ENCODE results near the gene RHBDL1. TPM values are rescaled to one million over a fixed set of nuclear protein-coding genes. Genes with fewer than 3 reads are reported as not detected.
A peak's percentile ranks its signal among the peaks of the same experiment; 100 is the strongest.

RHBDL1 gene
- total and polyA plus RNA-seq, 2 donors (not counting 3 experiments of a cell fraction or from before 2014, with no cell fraction given) = 1.1 to 1.8 TPM

DNA sequence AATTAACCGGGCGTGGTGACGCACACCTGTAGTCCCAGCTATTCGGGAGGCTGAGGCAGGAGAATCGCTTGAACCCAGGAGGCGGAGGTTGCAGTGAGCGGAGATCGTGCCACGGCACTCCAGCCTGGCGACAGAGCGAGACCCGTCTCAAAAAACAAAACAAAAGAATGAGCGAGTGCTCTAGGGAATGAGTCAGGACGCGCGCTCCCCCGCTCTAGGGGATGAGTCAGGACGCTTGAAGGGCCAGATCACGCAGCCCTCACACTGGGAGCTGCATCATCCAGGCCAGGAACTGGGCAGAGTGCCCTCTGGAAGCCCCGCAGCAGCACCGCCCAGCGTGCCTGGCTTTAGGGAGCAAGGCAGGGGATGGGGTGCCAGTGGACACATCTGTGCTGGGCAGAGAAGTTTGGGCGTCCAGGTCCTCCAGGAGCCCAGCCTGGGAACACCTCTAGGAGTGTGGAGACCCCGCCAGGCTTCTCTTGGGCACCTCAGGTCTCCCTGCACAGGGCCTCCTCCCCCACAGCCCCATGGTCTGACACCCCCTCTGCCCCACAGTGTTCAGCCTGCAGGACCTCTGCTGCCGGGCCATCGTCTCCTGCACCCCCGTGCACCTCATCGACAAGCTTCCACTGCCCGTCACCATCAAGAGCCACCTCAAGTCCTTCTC, 48.6 kb upstream of the RHBDL1 start:
- no TSS peak for BruUV-seq (replicated peaks)
- FAIRE-seq = peak; percentile 95

More for the DNA sequence above, 48.6 kb upstream of the RHBDL1 start:
- ChIA-PET POLR2A (interaction anchor here (0.6 to 1.2 kb wide), 2 partner anchors 10 to 213 kb away, joined by 4 to 6 read pairs; partner anchors contain the start of gene METTL26), CTCF (interaction anchor here (0.6 to 1.3 kb wide), 3 partner anchors 9 to 37 kb away, joined by 3 to 7 read pairs (median 3); partner anchors contain the start of gene METTL26)
- peak overlapping the region; percentile 70 for H3K27ac ChIP-seq (ENCODE audit: insufficient read depth, low read depth, low read length)
- peak; percentile 79 for DNase-seq (ENCODE audit: low read depth, low spot score)
- no peaks in the 10 kb centered on the region for H3K27me3 ChIP-seq (ENCODE audit: control insufficient read depth in 2 of 2, insufficient read depth in 2 of 2, low read length in 2 of 2)
- H3K9ac ChIP-seq (replicated peaks; ENCODE audit: extremely low read depth, insufficient read depth, low read length) = no peak overlapping the region
- H3K4me3 ChIP-seq (replicated peaks in 1 of 3; ENCODE audit: insufficient read depth in 1 of 3, low read depth in 1 of 3, low read length in 3 of 3) = no peak overlapping the region
- H3K9me1 ChIP-seq (replicated peaks; ENCODE audit: control insufficient read depth, extremely low read depth, insufficient read depth, low read length) = no peaks in the 10 kb centered on the region
- peaks cover 0 to 5% of the 10 kb centered on the region in 2 experiments for H3K36me3 ChIP-seq (ENCODE audit: control insufficient read depth in 2 of 2, extremely low read depth in 1 of 2, insufficient read depth in 2 of 2, low read length in 2 of 2)
- peak; percentile 33 for TF ChIP-seq POLR2A (IDR thresholded peaks at IDR 0.05; ENCODE audit: low read depth, low read length)
- no peak for TF ChIP-seq EZH2 (IDR thresholded peaks at IDR 0.05; ENCODE audit: borderline replicate concordance, low read depth, low read length, severe bottlenecking)
- TF ChIP-seq FOS (IDR thresholded peaks at IDR 0.05; ENCODE audit: borderline replicate concordance, insufficient read depth, low read length) = peak; percentile 76
- TF ChIP-seq, protein P1, sequence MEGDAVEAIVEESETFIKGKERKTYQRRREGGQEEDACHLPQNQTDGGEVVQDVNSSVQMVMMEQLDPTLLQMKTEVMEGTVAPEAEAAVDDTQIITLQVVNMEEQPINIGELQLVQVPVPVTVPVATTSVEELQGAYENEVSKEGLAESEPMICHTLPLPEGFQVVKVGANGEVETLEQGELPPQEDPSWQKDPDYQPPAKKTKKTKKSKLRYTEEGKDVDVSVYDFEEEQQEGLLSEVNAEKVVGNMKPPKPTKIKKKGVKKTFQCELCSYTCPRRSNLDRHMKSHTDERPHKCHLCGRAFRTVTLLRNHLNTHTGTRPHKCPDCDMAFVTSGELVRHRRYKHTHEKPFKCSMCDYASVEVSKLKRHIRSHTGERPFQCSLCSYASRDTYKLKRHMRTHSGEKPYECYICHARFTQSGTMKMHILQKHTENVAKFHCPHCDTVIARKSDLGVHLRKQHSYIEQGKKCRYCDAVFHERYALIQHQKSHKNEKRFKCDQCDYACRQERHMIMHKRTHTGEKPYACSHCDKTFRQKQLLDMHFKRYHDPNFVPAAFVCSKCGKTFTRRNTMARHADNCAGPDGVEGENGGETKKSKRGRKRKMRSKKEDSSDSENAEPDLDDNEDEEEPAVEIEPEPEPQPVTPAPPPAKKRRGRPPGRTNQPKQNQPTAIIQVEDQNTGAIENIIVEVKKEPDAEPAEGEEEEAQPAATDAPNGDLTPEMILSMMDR (IDR thresholded peaks at IDR 0.05; ENCODE audit: extremely low read depth in 1 of 2, insufficient read depth in 1 of 2, low read depth in 1 of 2, low read length in 2 of 2) = no peak
- no peak for TF ChIP-seq GATA2 (IDR thresholded peaks at IDR 0.05; ENCODE audit: insufficient read depth, insufficient read length, low read depth, low read length)
- TF ChIP-seq, protein P2, sequence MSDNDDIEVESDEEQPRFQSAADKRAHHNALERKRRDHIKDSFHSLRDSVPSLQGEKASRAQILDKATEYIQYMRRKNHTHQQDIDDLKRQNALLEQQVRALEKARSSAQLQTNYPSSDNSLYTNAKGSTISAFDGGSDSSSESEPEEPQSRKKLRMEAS (IDR thresholded peaks at IDR 0.05; ENCODE audit: insufficient read depth, insufficient read length) = no peak
- TF ChIP-seq POLR2AphosphoS5 (IDR thresholded peaks at IDR 0.05; ENCODE audit: insufficient read depth, low read depth, low read length) = peak; percentile 70
- TF ChIP-seq JUN (IDR thresholded peaks at IDR 0.05; ENCODE audit: borderline replicate concordance, insufficient read depth, insufficient read length, low read depth) = peak; percentile 53
- no peak for TF ChIP-seq MYC (IDR thresholded peaks at IDR 0.05; ENCODE audit: low read depth, low read length)
- H4K20me1 ChIP-seq (replicated peaks; ENCODE audit: control insufficient read depth, extremely low read depth, insufficient read depth, low read length) = no peaks in the 10 kb centered on the region
- intact Hi-C loops (cut with micrococcal nuclease) (loop anchor here (2.0 kb wide), 1 partner anchor 38 kb away; no protein-coding TSS in a partner anchor), dilution Hi-C loops (cut with MboI; ENCODE audit: extremely low pct_ligation_motif_present, low sequenced_read_pairs) (no loop called here)
- no peaks in the 10 kb centered on the region for H3K79me2 ChIP-seq (ENCODE audit: control insufficient read depth, insufficient read depth, low read length)
- peaks cover 3% of the 10 kb centered on the region for H3K4me1 ChIP-seq (ENCODE audit: control insufficient read depth, extremely low read depth, insufficient read depth, low read length)
- H2AFZ ChIP-seq (ENCODE audit: low read depth, low read length) = no peak overlapping the region
- H3K4me2 ChIP-seq (ENCODE audit: insufficient read depth, low read length) = no peak overlapping the region
- H3K9me3 ChIP-seq (replicated peaks; ENCODE audit: control insufficient read depth, insufficient read depth, low read length) = no peaks in the 10 kb centered on the region

All from endothelial cell of umbilical vein (primary cell).